Activated naive CD8-positive, alpha-beta T cell treated with anti-CD3 and anti-CD28 coated beads, Interleukin-2, amount 10 ng/mL, durations not matched to agents 7 days and 5 days (primary cell): Measurements from ENCODE around the gene TBX21. TPM values are rescaled to one million over a fixed set of nuclear protein-coding genes. Genes with fewer than 3 reads are reported as not detected.
"Not testable (repeated sequence)": the region's sequence is repeated elsewhere in the genome, so short reads cannot be mapped to it uniquely, and the experiment has no call there.

ENCODE experiments used
- ATAC-seq: fragments of 150-1000 bp; cut with Tn5 transposase; one replicate; pipeline ENCODE4 v1.10.0; 2021; ENCODE audit warnings: low read depth, moderate library complexity
- POLR2A ChIA-PET: fragments of 350-600 bp; sonication (Branson Sonifier 250); formaldehyde crosslinking; loops from one replicate; lab custom pipeline; 2021; ENCODE audit warnings: antibody characterized with exemption; lab: Charles Lee
- DNase-seq: peaks from one replicate; pipeline ENCODE4 v3.0.0; 2021
- H3K27ac Mint-ChIP-seq: one replicate; pipeline ENCODE4 v1.8.0; 2022; ENCODE audit warnings: mild to moderate bottlenecking, mixed read lengths
- H3K27me3 Mint-ChIP-seq: one replicate; pipeline ENCODE4 v1.8.0; 2022; ENCODE audit warnings: mild to moderate bottlenecking, moderate library complexity, mixed read lengths
- H3K36me3 Mint-ChIP-seq: one replicate; pipeline ENCODE4 v1.8.0; 2021; ENCODE audit warnings: mild to moderate bottlenecking, mixed read lengths
- H3K4me1 Mint-ChIP-seq: one replicate; pipeline ENCODE4 v1.8.0; 2021; ENCODE audit warnings: mixed read lengths
- H3K4me3 Mint-ChIP-seq: one replicate; pipeline ENCODE4 v1.8.0; 2022; ENCODE audit warnings: mild to moderate bottlenecking, moderate library complexity, mixed read lengths
- H3K9me3 Mint-ChIP-seq: one replicate; pipeline ENCODE4 v1.8.0; 2021; ENCODE audit warnings: mixed read lengths
- total RNA-seq, 2 experiments: library from RNA; stranded (reverse); gene quantifications; one replicate each; pipeline ENCODE4 v1.2.3, GENCODE V29; 2021

TBX21 gene
- total RNA-seq, 2 experiments from 2014 or later: 20.7 to 22.8 TPM

DNA sequence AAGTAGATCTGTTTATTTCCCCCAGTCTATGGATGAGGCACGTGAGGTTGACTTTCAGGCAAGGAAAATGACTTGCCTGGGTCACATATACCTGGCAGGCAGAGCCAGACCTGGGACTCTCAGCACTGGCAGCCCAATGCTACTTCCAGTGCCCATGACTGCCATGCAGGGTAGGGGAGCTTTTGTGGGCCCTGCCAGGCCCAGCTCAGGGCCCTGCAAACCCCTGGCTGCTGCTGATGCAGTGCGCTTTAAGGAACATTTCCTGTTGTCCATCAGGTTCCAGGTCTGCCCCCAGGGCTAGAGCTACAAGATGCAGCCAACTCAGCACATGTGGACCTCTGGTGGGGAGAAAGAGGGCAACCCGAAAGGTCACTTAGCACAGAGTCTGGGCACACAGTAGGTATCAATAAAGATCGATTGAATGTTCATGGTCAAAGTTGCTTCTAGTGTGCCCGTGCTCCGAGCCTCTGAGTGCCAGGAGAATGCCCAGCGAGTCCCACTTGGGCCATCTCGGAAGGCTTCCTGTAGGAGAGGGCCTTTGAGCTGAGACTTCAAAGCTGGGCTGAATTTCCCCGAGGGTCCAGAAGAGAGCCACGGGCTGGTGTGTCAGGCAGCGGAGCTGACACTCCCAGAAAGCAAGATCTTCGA is 513 bp upstream of the TBX21 start:
- Mint-ChIP-seq H3K4me1 (peaks cover 65% of the 10 kb centered on the region), H3K36me3 (peaks cover 8% of the 10 kb centered on the region), H3K9me3 (no peaks in the 10 kb centered on the region), H3K4me3 (peak overlapping the region; percentile 73), H3K27ac (peak overlapping the region; percentile 89), H3K27me3 (no peaks in the 10 kb centered on the region)
- no peak for DNase-seq
- POLR2A ChIA-PET: interaction anchor here (0.7 to 4.6 kb wide), 19 partner anchors 8 to 163 kb away, joined by 3 to 37 read pairs (median 7); partner anchors contain the start of genes KPNB1 and TBKBP1
- no peak for ATAC-seq

DNA sequence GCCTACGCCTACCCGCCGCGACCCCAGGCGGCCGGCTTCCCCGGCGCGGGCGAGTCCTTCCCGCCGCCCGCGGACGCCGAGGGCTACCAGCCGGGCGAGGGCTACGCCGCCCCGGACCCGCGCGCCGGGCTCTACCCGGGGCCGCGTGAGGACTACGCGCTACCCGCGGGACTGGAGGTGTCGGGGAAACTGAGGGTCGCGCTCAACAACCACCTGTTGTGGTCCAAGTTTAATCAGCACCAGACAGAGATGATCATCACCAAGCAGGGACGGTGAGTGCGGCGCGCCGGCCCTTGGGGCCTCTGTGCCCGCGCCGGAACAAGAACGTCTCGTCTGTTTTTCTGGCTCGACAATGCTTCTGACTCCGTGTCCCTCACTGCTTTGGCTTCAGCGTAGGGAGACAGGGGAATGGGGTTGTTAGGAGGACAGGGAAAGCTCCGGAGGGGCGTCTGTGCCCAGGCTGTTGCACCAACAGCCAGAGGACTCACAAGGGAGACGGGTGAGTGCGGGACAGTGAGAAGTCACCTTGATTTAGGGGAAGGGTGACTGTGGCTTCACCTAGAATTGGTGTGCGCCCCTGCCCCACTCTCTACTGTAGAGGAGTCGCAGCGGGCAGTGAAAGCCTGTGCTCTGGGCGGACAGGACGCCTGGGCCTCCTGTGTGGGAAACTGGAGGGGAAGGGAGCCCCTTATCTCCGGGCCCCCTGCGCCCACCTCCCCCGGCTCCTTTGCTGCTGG is 806 bp downstream of the TBX21 start:
- no peaks in the 10 kb centered on the region for H3K9me3 Mint-ChIP-seq
- H3K4me3 Mint-ChIP-seq: peak overlapping the region; percentile 100
- H3K27me3 Mint-ChIP-seq: no peaks in the 10 kb centered on the region
- ATAC-seq (peak; percentile 16), DNase-seq (peak; percentile 69)
- H3K27ac Mint-ChIP-seq: peak overlapping the region; percentile 98
- H3K36me3 Mint-ChIP-seq: peaks cover 8% of the 10 kb centered on the region
- H3K4me1 Mint-ChIP-seq: peaks cover 59% of the 10 kb centered on the region
- POLR2A ChIA-PET: interaction anchor here (0.7 to 4.6 kb wide), 16 partner anchors 8 to 162 kb away, joined by 3 to 37 read pairs (median 10); partner anchors contain the start of genes KPNB1 and TBKBP1

DNA sequence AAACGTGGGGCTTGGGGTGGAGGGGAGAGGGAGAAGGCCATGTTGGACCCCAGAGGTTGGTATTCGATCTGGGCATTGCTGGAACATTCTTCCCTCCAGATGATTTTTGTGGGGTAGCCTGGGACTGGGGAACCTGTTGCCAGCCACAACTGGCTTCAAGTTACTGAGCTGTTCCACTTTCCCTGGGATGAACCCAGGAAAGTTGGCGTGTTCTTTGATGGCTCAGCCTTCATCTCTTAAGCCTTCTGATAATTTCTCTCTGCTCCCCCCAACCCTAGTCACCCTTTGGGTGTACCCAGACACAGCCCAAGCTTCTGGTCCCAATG is 2.1 kb downstream of the TBX21 start:
- H3K36me3 Mint-ChIP-seq: peaks cover 8% of the 10 kb centered on the region
- H3K4me1 Mint-ChIP-seq: peaks cover 57% of the 10 kb centered on the region
- POLR2A ChIA-PET: interaction anchor here (0.6 to 4.6 kb wide), 6 partner anchors 16 to 85 kb away, joined by 3 to 37 read pairs (median 8); partner anchors contain the start of gene KPNB1
- H3K4me3 Mint-ChIP-seq: peak overlapping the region; percentile 100
- ATAC-seq (no peak), DNase-seq (no peak)
- peak overlapping the region; percentile 98 for H3K27ac Mint-ChIP-seq
- no peaks in the 10 kb centered on the region for H3K9me3 Mint-ChIP-seq
- H3K27me3 Mint-ChIP-seq: no peaks in the 10 kb centered on the region

DNA sequence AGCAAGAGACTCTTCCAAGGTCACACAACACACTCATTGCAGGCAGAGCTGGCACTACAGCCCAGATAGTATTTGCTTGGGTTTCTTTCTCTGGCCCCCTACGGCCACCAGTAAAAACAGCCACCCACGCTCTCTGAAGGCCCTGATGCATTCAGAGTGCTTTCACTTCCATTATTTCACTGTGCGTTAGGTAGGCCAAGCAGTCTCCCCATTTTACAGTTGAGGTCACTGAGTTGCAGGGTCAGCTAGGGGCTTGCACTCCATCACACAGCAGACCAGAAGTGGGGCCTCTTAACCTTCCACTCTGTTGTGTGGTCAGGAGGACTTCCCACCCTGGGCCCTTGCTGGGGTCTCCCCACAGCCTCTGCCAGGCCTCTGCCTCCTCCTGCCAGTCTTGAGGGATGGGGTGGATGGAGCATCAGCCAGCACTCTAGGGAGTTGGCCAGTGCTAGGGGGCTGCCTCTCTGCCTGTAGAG is 2.5 kb downstream of the TBX21 start:
- ATAC-seq (no peak), DNase-seq (peak; percentile 44)
- H3K4me3 Mint-ChIP-seq: peak overlapping the region; percentile 100
- H3K36me3 Mint-ChIP-seq: peaks cover 8% of the 10 kb centered on the region
- peaks cover 58% of the 10 kb centered on the region for H3K4me1 Mint-ChIP-seq
- H3K9me3 Mint-ChIP-seq: no peaks in the 10 kb centered on the region
- H3K27ac Mint-ChIP-seq: peak overlapping the region; percentile 98
- no peaks in the 10 kb centered on the region for H3K27me3 Mint-ChIP-seq
- POLR2A ChIA-PET: interaction anchor here (0.6 to 4.6 kb wide), 7 partner anchors 17 to 85 kb away, joined by 3 to 37 read pairs (median 8); partner anchors contain the start of gene KPNB1

DNA sequence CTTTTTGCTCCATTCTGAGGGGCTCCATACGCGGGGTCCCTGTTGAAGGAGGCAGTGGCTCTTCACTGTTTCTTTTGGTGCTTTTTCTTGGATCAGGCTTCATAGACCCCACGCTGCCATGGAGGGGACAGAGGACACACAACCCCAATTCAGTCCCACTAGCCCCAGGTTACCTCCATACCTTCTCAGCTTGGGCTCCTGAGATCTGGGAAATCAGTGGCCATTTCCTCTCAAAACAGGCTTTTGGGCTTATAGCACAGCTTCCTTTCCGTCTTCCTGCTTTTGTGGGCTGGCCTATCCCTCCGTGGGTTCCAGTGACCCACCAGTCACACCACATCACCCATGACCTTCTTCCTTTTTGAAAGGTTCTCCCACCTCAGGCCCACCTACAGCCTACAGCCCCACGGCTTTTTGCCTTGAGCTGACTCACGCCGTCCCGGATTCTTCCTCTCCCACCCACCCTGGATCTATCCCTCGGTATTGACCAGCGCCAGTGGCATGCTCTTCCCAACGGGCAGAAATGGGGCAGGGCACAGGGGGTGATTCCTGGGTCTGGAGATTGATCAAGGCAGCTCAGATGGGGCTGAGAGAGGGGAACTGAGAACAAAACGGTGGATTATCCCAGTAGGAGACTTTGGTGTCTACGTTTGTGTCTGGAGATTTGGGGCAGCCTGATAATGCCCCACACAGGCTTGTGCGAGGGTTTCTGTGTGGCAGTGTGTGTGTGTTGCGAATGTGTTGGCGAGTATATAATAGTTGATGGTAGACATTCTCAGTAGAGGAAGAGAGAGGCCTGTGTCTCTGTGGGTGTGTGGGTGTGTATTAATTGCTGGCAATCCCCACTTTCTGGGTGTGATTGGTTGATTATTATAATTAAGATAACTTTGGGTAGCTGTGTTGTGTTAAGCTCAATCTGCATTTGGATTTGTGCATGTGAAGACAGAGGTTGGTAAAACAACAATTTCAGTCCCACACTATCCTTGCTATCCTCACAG is 3.8 kb downstream of the TBX21 start:
- H3K4me3 Mint-ChIP-seq: peak overlapping the region; percentile 100
- no peaks in the 10 kb centered on the region for H3K27me3 Mint-ChIP-seq
- H3K36me3 Mint-ChIP-seq: peaks cover 13% of the 10 kb centered on the region
- no peak for DNase-seq
- POLR2A ChIA-PET: interaction anchor here (1.1 to 4.6 kb wide), 4 partner anchors 18 to 44 kb away, joined by 3 to 37 read pairs (median 6); no protein-coding TSS in a partner anchor
- peaks cover 61% of the 10 kb centered on the region for H3K4me1 Mint-ChIP-seq
- H3K9me3 Mint-ChIP-seq: no peaks in the 10 kb centered on the region
- peak overlapping the region; percentile 98 for H3K27ac Mint-ChIP-seq
- ATAC-seq: no peak

DNA sequence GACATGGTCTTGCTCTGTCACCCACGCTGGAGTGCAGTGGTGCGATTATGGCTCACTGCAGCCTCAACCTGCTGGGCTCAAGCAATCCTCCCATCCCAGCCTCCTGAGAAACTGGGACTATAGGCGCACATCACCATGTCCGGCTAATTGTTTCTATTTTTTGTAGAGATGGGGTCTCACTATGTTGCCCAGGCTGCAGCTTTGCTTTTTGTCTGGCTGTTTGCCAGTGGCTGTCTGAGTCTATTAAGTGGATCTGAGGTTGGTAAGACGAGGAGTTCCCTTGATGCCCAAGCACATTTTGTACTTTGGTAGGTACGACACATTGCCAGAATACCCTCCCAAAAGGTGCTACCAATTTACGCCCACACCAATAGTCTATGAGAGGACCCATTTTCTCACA is 5.1 kb downstream of the TBX21 start:
- ATAC-seq (no peak), DNase-seq (no peak)
- Mint-ChIP-seq H3K4me1 (peaks cover 58% of the 10 kb centered on the region), H3K4me3 (no peak overlapping the region), H3K27ac (no peak overlapping the region), H3K9me3 (no peaks in the 10 kb centered on the region), H3K36me3 (peaks cover 14% of the 10 kb centered on the region), H3K27me3 (no peaks in the 10 kb centered on the region)
- POLR2A ChIA-PET: interaction anchor here (0.7 to 0.9 kb wide), 2 partner anchors 17 to 20 kb away, joined by 3 read pairs; no protein-coding TSS in a partner anchor

DNA sequence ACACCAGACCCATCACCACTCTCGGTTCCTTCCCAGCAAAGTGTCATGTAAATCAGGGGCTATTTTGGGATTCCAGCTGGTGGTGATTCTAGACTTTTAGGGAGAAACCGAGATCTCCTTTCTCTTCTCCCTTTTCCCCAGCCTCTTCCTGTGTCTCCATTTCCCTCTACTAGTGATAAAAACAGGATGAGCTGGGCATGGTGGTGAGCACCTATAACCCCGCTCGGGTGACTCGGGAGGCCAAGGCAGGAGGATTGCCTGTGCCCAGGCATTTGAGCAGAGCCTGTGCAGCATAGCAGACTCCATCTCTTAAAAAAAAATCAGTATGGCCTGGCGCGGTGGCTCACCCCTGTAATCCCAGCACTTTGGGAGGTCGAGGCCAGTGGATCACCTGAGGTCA is 6.1 kb downstream of the TBX21 start:
- ATAC-seq: no peak
- Mint-ChIP-seq H3K27me3 (no peaks in the 10 kb centered on the region), H3K36me3 (peaks cover 13% of the 10 kb centered on the region), H3K27ac (no peak overlapping the region), H3K4me1 (peaks cover 61% of the 10 kb centered on the region), H3K4me3 (no peak overlapping the region), H3K9me3 (no peaks in the 10 kb centered on the region)
- POLR2A ChIA-PET: no interaction called here
- DNase-seq: no peak

DNA sequence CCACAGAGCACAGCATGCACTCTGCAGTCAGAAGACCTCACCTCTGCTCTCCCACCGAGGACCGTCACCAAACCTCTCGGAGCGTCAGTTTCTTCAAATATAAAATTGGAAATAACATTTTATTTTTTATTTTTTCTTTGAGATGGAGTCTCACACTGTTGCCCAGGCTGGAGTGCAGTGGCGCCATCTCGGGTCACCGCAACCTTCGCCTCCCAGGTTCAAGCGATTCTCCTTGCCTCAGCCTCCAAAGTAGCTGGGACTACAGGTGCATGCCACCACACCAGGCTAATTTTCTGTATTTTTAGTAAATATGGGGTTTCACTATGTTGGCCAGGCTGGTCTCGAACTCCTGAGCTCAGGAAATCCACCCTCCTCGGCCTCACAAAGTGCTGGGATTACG is 6.9 kb downstream of the TBX21 start:
- peaks cover 63% of the 10 kb centered on the region for H3K4me1 Mint-ChIP-seq
- H3K27ac Mint-ChIP-seq, H3K27me3 Mint-ChIP-seq, DNase-seq, POLR2A ChIA-PET, ATAC-seq, H3K4me3 Mint-ChIP-seq, H3K36me3 Mint-ChIP-seq, H3K9me3 Mint-ChIP-seq: not testable (repeated sequence)

DNA sequence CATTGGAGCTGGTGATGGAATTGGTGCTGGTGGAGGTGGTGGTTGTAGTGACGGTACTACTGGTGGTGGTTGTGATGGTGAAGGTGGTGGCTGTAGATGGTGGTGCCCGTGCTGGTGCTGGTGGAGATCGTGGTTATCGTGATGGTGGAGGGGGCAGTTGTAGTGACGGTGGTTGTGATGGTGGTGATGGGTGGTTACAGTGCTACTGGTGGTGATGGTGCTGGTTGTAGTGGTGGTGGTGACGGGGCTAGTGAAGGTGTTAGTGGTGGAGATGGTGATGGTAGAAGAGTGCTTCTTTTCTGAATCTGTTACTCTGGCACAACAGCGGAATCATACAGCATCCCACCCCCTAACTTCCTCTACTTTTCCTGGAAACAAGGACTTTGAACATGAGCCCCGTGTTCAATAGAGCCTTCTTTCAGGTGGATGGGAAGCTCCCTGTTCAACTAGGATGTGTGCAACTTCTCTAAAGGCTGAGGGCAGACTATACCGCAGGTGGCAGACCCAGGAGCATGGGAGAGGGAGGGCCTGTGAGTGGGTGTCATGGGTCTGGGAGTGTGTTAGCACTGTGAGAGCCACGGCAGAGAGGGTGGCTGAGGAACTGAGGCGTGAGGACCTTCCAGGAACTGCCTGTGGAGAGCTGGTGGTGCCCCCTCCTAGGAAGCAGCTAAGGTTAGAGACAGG is 8.2 kb downstream of the TBX21 start:
- DNase-seq (no peak), ATAC-seq (peak; percentile 19)
- H3K4me1 Mint-ChIP-seq: peaks cover 55% of the 10 kb centered on the region
- H3K27ac Mint-ChIP-seq: peak overlapping the region; percentile 64
- H3K27me3 Mint-ChIP-seq: no peaks in the 10 kb centered on the region
- H3K36me3 Mint-ChIP-seq: peaks cover 14% of the 10 kb centered on the region
- peak overlapping the region; percentile 53 for H3K4me3 Mint-ChIP-seq
- POLR2A ChIA-PET: interaction anchor here (1.6 kb wide), 1 partner anchor 8 kb away, joined by 7 read pairs; the partner anchor contains the start of gene TBX21
- H3K9me3 Mint-ChIP-seq: no peaks in the 10 kb centered on the region

DNA sequence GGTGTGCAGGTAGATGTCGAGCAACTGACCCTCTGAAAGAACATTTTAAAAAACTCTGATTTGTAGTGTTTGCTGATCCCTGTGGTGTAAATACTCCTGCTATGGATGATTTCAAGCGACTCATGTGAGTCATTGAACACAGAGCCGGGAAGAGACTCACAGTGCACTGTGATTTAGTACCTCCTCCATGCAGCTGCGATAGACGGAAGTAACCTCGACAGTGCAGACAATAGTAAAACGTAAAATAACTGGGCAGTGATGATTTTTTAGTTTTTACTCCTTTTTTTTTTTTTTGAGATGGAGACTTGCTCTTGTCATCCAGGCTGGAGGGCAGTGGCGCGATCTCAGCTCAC is 8.7 kb downstream of the TBX21 start:
- Mint-ChIP-seq H3K27me3 (no peaks in the 10 kb centered on the region), H3K4me1 (peaks cover 50% of the 10 kb centered on the region), H3K9me3 (no peaks in the 10 kb centered on the region), H3K4me3 (peak overlapping the region; percentile 53), H3K27ac (peak overlapping the region; percentile 32), H3K36me3 (peaks cover 16% of the 10 kb centered on the region)
- ATAC-seq: no peak
- DNase-seq: no peak
- POLR2A ChIA-PET: interaction anchor here (1.6 kb wide), 1 partner anchor 9 kb away, joined by 7 read pairs; the partner anchor contains the start of gene TBX21

DNA sequence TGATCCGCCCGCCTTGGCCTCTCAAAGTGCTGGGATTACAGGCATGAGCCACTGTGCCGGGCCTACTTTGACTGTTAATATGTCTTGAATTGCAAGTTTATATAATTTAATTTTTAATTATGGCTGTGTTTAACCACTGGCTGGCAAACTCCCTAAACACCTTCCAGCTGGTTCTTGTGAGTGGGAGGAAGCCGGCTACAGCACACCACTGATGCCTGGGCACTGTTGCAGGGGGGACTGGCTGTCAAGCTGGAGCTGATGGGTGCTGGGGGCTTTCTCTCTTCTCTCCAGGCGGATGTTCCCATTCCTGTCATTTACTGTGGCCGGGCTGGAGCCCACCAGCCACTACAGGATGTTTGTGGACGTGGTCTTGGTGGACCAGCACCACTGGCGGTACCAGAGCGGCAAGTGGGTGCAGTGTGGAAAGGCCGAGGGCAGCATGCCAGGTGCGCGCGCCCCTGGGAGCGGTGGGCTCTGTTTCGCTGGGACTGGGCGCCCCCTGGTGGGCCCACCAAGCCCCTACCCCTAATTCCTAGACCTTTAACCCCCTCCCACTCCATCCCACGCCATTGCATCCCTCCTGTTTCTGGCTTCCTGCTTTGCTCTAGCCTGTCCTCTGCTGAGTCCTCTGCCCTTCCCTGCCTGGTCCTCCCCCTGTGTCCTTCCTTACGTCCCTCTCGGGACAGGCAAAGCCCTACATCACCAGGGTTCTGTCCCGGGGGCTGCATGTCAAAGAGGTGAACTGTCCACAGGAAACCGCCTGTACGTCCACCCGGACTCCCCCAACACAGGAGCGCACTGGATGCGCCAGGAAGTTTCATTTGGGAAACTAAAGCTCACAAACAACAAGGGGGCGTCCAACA is 9.5 kb downstream of the TBX21 start:
- Mint-ChIP-seq H3K4me1 (peaks cover 45% of the 10 kb centered on the region), H3K27me3 (no peaks in the 10 kb centered on the region), H3K36me3 (peaks cover 21% of the 10 kb centered on the region), H3K4me3 (no peak overlapping the region), H3K9me3 (no peaks in the 10 kb centered on the region), H3K27ac (peak overlapping the region; percentile 21)
- DNase-seq (peak; percentile 64), ATAC-seq (peak; percentile 55)
- POLR2A ChIA-PET: interaction anchor here (1.6 kb wide), 1 partner anchor 10 kb away, joined by 7 read pairs; the partner anchor contains the start of gene TBX21
